ENCODE measurements around the gene EME1.

GRCh38 chr17:50397111-50397918 lies 24.3 kb downstream of the EME1 start, which contains the start of gene LRRC59:
- TF ChIP-seq RFX5 (IDR thresholded peaks at IDR 0.05; ENCODE audit: low read depth, low read length) (no peak), CTCF (IDR thresholded peaks at IDR 0.05 in 2 of 3, conservative IDR thresholded peaks at IDR 0.05 in 1 of 3; ENCODE audit: control insufficient read depth in 2 of 3, extremely low read depth in 1 of 3, insufficient read depth in 1 of 3, low read depth in 3 of 3, low read length in 3 of 3) (peak; percentile 99; a peak in 5 of 6 replicates), ZBTB33 (IDR thresholded peaks at IDR 0.05) (no peak), SMC3 (IDR thresholded peaks at IDR 0.05; ENCODE audit: borderline replicate concordance, low read length) (peak; percentile 44; the same call in 1 of the 2 replicates), EP300 (IDR thresholded peaks at IDR 0.05; ENCODE audit: borderline replicate concordance in 1 of 2, control insufficient read depth in 1 of 2, low read depth in 2 of 2, low read length in 2 of 2) (0 out of 4 replicates have a peak, but pooled peaks of 1 of the 2 experiments have one; percentile 42), GATAD2B (conservative IDR thresholded peaks at IDR 0.05; ENCODE audit: low read depth) (peak; percentile 94), MAX (IDR thresholded peaks at IDR 0.05; ENCODE audit: low read depth, low read length) (peak; percentile 94), SIN3A (IDR thresholded peaks at IDR 0.05; ENCODE audit: low read depth, low read length) (peak; percentile 63; the same call in 1 of the 2 replicates), ZNF592 (IDR thresholded peaks at IDR 0.05) (no peak), SUZ12 (IDR thresholded peaks at IDR 0.05; ENCODE audit: unreplicated experiment) (no peak), EGR1 (IDR thresholded peaks at IDR 0.05; ENCODE audit: borderline replicate concordance in 1 of 2, low read depth in 2 of 2, low read length in 2 of 2) (peak in 1 of 2 experiments; percentile 81; a peak in 2 of 3 replicates)
- TF ChIP-seq, protein P1, sequence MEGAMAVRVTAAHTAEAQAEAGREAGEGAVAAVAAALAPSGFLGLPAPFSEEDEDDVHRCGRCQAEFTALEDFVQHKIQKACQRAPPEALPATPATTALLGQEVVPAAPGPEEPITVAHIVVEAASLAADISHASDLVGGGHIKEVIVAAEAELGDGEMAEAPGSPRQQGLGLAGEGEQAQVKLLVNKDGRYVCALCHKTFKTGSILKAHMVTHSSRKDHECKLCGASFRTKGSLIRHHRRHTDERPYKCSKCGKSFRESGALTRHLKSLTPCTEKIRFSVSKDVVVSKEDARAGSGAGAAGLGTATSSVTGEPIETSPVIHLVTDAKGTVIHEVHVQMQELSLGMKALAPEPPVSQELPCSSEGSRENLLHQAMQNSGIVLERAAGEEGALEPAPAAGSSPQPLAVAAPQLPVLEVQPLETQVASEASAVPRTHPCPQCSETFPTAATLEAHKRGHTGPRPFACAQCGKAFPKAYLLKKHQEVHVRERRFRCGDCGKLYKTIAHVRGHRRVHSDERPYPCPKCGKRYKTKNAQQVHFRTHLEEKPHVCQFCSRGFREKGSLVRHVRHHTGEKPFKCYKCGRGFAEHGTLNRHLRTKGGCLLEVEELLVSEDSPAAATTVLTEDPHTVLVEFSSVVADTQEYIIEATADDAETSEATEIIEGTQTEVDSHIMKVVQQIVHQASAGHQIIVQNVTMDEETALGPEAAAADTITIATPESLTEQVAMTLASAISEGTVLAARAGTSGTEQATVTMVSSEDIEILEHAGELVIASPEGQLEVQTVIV (IDR thresholded peaks at IDR 0.05; ENCODE audit: borderline replicate concordance, partially characterized antibody), result peak; percentile 54
- TF ChIP-seq, protein P2, sequence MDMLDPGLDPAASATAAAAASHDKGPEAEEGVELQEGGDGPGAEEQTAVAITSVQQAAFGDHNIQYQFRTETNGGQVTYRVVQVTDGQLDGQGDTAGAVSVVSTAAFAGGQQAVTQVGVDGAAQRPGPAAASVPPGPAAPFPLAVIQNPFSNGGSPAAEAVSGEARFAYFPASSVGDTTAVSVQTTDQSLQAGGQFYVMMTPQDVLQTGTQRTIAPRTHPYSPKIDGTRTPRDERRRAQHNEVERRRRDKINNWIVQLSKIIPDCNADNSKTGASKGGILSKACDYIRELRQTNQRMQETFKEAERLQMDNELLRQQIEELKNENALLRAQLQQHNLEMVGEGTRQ (IDR thresholded peaks at IDR 0.05; ENCODE audit: borderline replicate concordance, low read depth, low read length), result no peak

All from GM12878 (cell line).